NCI-H1694 treated with DMSO at 0.1 percent for 48 hours (cell line): ENCODE measurements around the gene ACKR3.

ENCODE experiments used
- DNase-seq: peaks from one replicate; lab custom pipeline; 2025; lab: John Stamatoyannopoulos, UW

ACKR3 gene

GRCh38 chr2:236608188-236608525 is 38.5 kb downstream of the ACKR3 start:
- DNase-seq: no peak

- no peak for DNase-seq
Measured at GRCh38 chr2:236608710-236609109, 39.1 kb downstream of the ACKR3 start.

DNA sequence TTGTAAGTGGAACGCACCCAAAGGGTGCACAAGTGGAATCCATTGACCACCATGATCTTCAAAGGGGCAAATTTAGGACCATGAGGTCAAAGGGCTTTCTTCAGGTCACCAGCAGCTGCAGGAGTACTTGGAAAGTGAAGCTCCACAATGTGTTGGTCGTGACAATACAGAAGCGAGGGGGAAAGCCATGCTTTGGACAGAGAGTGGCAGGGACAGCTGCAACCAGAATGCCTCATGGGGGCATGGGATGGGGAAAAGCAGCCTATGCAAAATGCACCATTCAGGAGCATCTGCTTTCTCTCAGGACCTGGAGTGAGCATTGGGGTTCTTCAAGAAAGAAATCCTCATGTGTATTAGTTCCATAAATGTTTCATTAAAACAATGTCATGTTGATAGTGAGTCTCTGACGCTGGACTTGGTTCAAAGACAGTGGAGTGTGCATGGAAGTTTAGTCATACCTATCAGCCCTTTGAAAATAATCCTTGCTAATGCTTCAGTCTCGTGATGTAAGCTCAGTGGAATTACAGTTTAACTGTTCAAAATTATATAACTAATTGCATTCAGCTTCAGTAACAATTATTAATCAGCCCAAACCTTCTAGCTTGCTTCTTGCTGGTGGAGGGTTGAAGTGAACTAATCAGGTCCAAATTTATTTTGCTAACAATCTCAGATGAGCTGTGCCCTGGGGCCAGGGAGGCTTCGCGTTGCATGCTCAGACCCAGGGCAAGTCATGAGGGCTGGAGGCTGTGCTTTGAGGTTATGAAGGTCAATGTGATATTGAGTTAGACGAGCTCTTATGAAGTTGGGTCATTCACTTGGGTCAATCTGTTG is 41.6 kb downstream of the ACKR3 start:
- no peak for DNase-seq

- no peak for DNase-seq
Measured at GRCh38 chr2:236612737-236613136, 43.1 kb downstream of the ACKR3 start.

GRCh38 chr2:236613612-236614011 is 44.0 kb downstream of the ACKR3 start:
- peak; percentile 84 for DNase-seq

DNA sequence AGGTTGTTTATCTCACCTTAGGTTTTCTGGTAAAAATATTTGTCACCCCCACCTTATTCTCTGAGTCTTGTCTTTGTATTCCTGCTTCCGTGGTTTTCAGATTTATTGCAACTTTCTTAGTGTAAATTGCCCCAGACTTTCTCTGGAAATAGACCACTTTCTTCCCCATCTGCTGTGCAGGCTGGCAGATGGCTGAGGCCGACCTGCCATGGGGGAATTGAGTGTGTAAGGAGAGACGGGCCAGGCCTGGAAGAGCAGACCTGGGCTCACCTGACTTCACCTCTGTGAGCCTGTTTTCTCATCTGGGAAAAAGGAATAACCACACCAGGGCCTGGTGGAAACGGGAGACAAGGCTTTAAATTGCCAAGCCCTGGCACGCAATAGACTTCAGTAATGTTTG is 44.9 kb downstream of the ACKR3 start:
- DNase-seq: peak; percentile 92

GRCh38 chr2:236616031-236616430 is 46.4 kb downstream of the ACKR3 start:
- DNase-seq: no peak

GRCh38 chr2:236616624-236617023 is 47.0 kb downstream of the ACKR3 start:
- peak; percentile 95 for DNase-seq

DNA sequence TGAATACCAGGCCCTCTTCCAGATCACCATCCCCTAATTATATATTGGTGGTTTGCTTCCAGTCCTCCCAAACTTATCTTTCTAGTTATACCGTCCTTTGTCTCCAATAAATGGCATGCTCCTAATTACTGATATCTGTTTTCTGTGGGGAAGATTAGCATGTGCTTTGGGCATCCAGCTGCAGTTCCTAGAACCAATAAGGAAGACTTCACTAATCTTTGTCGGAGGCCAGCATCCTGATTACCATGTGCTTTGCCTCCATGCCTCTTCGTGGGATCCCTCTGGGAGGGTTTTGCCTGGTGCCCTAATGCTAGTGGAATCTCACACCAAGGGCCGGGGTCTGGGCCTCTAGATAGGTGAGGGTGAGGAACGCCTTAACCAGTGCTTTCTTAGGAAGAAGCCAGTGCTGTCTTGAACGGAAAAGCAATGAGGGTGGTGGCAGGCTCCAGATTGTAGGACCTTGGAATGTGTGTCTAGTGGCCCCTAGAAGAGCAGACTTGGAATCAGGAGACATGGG is 47.7 kb downstream of the ACKR3 start:
- no peak for DNase-seq

DNA sequence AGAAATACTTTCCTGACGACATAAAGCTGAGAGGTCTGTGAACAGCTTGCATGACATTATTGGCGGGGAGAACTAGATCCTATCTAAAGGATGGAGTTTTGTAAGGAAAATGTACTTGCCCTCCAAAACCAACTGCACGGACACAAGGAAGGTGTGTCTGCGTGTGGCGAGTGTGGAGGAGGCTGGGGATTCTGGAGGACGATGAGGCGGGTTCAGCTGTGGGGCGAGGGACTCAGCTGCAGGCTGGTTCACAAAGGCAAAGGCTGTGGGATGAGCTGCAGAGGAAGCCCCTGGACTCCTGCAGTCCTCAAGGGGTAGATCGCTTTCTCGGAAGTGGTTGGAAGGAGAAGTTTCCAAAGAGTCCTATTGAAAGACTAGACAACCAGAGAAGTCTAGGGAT is 48.2 kb downstream of the ACKR3 start:
- no peak for DNase-seq

- no peak for DNase-seq
Measured at GRCh38 chr2:236618370-236618769, 48.7 kb downstream of the ACKR3 start.

GRCh38 chr2:236619910-236620612 is 50.4 kb downstream of the ACKR3 start:
- no peak for DNase-seq

GRCh38 chr2:236621786-236622185 is 52.2 kb downstream of the ACKR3 start:
- DNase-seq: no peak

GRCh38 chr2:236622201-236622600 is 52.6 kb downstream of the ACKR3 start:
- DNase-seq: no peak

- no peak for DNase-seq
Measured at GRCh38 chr2:236622660-236623059, 53.0 kb downstream of the ACKR3 start.

GRCh38 chr2:236623816-236624215 is 54.2 kb downstream of the ACKR3 start:
- no peak for DNase-seq

DNA sequence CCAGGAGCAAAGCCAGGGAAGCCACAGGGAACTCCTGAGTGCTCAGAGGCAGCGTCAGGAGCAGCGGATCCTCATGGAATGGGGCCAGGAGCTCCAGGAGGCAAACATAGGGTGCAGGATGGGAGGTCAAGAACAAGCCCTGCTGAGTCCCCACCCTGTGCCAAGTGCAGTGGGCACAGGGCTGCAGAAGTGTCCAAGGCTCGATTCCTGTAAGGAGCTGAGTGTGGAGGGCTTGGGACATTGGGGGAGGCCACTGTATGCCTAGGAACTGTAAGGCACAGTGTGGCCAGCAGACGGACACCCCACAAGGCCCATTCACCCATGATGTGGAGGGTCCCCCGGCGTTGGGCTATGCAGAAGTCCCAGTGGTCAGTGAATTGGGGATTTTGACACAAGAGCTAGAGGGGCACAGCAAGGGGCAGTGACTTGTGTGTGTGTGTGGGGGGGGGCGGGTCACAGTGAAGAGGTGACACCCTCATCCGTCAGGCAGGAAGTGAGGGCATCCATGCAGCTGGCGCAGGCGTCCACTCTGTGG is 55.6 kb downstream of the ACKR3 start:
- DNase-seq: no peak

- DNase-seq: no peak
Measured at GRCh38 chr2:236626391-236627150, 56.9 kb downstream of the ACKR3 start.

GRCh38 chr2:236627193-236627592 is 57.6 kb downstream of the ACKR3 start:
- DNase-seq: no peak

DNA sequence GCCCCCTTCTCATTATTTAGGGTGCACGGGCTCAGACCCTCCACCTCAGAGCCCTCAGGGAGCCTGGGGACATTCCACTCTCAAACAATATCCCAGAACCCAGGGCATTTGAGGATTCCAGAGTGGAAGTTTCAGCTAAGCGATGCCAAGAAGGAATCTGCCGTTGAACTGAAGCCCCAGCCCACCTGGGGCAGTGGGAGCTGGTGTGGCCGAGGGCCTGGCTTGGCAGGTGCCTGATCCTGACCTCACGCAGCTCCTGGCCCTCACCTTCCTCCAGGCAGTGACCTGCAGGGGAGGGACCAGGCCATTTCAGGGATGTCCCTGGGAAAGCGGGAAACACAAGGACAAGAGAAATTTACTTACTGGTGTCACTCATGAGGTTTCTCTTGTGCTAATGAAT is 58.2 kb downstream of the ACKR3 start:
- DNase-seq: no peak

GRCh38 chr2:236628256-236628901 is 58.8 kb downstream of the ACKR3 start:
- DNase-seq: no peak
